SK-N-SH (cell line): ENCODE results near the gene KNDC1. TPM values are rescaled to one million over a fixed set of nuclear protein-coding genes. Genes with fewer than 3 reads are reported as not detected.

ENCODE experiments used
- CTCF ChIA-PET: fragments of 300-600, 350-600 bp; formaldehyde crosslinking; extraction: SDS; loops from one replicate; lab custom pipeline; 2021; lab: Yijun Ruan, JAX
- POLR2A ChIA-PET: fragments of 350-600 bp; sonication (Branson Sonifier 250); formaldehyde crosslinking; extraction: SDS; loops from one replicate; lab custom pipeline; 2020; ENCODE audit warnings: antibody characterized with exemption, inconsistent platforms; lab: Yijun Ruan, JAX
- DNase-seq: peaks from one replicate; pipeline ENCODE4 v3.0.0; 2012
- H2AFZ ChIP-seq: fragments of 200-600 bp; sonication (generic); 2 replicates; pipeline ENCODE4 v1.8.1; 2016; ENCODE audit warnings: antibody characterized with exemption, mild to moderate bottlenecking, low read depth
- H3F3A ChIP-seq: fragments of 200-600 bp; sonication (generic); replicated peaks from 2 replicates; pipeline ENCODE3; 2016; ENCODE audit warnings: antibody characterized with exemption, mild to moderate bottlenecking; ENCODE audit not compliant: insufficient read depth
- H3K27ac ChIP-seq, 2 experiments: fragments of 200-500 bp in 1 of 2; fragments of 200-600 bp in 1 of 2; sonication (Bioruptor generic) in 1 of 2; sonication (generic), shearing (Covaris generic) in 1 of 2; 2 replicates each; pipeline versions ENCODE4 v1.5.1 to v1.6.1; 2014 to 2016; ENCODE audit warnings: low read depth in 2 of 2, inconsistent platforms in 1 of 2, low read length in 1 of 2, mild to moderate bottlenecking in 1 of 2, mixed read lengths in 1 of 2
- H3K27me3 ChIP-seq: fragments of 200-600 bp; sonication (generic), shearing (Covaris generic); 2 replicates; pipeline ENCODE4 v1.6.1; 2016; ENCODE audit warnings: mixed run types; ENCODE audit not compliant: insufficient read depth
- H3K36me3 ChIP-seq, 2 experiments: fragments of 200-500 bp in 1 of 2; fragments of 200-600 bp in 1 of 2; sonication (Bioruptor generic) in 1 of 2; sonication (generic) in 1 of 2; replicated peaks in 1 of 2; 2 replicates each; pipeline versions ENCODE3 to v1.5.1; 2014 to 2016; ENCODE audit warnings: low read length in 1 of 2, mild to moderate bottlenecking in 1 of 2; ENCODE audit not compliant: insufficient read depth in 2 of 2, control insufficient read depth in 1 of 2
- H3K4me1 ChIP-seq, 2 experiments: fragments of 200-500 bp in 1 of 2; fragments of 200-600 bp in 1 of 2; sonication (Bioruptor generic) in 1 of 2; sonication (generic), shearing (Covaris generic) in 1 of 2; 2 replicates each; pipeline versions ENCODE4 v1.5.1 to v1.6.1; 2014 to 2016; ENCODE audit warnings: low read depth in 1 of 2, low read length in 1 of 2, mixed run types in 1 of 2; ENCODE audit not compliant: insufficient read depth in 2 of 2, control insufficient read depth in 1 of 2
- H3K4me2 ChIP-seq: fragments of 200-600 bp; sonication (generic), shearing (Covaris generic); 2 replicates; pipeline ENCODE4 v1.6.1; 2017; ENCODE audit warnings: mixed run types
- H3K4me3 ChIP-seq, 2 experiments: fragments of 200-500 bp in 1 of 2; fragments of 200-600 bp in 1 of 2; sonication (Bioruptor generic) in 1 of 2; sonication (generic), shearing (Covaris generic) in 1 of 2; 2 replicates each; pipeline versions ENCODE4 v1.5.1 to v1.8.1; 2014 to 2016; ENCODE audit warnings: low read depth in 2 of 2, inconsistent platforms in 1 of 2, low read length in 1 of 2, mild to moderate bottlenecking in 1 of 2, mixed read lengths in 1 of 2, moderate library complexity in 1 of 2
- H3K79me2 ChIP-seq: fragments of 200-600 bp; sonication (generic); 2 replicates; pipeline ENCODE4 v1.8.1; 2017; ENCODE audit warnings: mild to moderate bottlenecking; ENCODE audit not compliant: insufficient read depth
- H3K9ac ChIP-seq: fragments of 200-600 bp; sonication (generic); 2 replicates; pipeline ENCODE4 v1.6.1; 2017; ENCODE audit warnings: mixed run types
- H3K9me2 ChIP-seq: fragments of 200-600 bp; sonication (generic); 2 replicates; pipeline ENCODE4 v1.6.1; 2017; ENCODE audit warnings: mixed run types
- H3K9me3 ChIP-seq: fragments of 200-600 bp; sonication (generic); 2 replicates; pipeline ENCODE4 v1.6.1; 2017; ENCODE audit warnings: mixed run types, mild to moderate bottlenecking, moderate library complexity
- H4K20me1 ChIP-seq: fragments of 200-600 bp; sonication (generic); 2 replicates; pipeline ENCODE4 v1.6.1; 2017; ENCODE audit warnings: mild to moderate bottlenecking, mixed run types; ENCODE audit not compliant: insufficient read depth
- CHD2 ChIP-seq: fragments of 150-350 bp; IDR thresholded peaks from 2 replicates; pipeline ENCODE4 v1.6.1; 2018; ENCODE audit warnings: low read length; ENCODE audit not compliant: partially characterized antibody
- FOSL2 ChIP-seq: IDR thresholded peaks from 2 replicates; pipeline ENCODE4 v1.4.0; 2012; ENCODE audit warnings: low read depth, mild to moderate bottlenecking, moderate library complexity, borderline replicate concordance
- FOXJ3 ChIP-seq: sonication (generic); formaldehyde crosslinking; IDR thresholded peaks from 2 replicates; pipeline ENCODE4 v1.5.1; 2020; ENCODE audit warnings: mild to moderate bottlenecking, missing genetic modification reagents
- FOXM1 ChIP-seq: IDR thresholded peaks from 2 replicates; pipeline ENCODE4 v1.4.0; 2012; ENCODE audit warnings: low read depth, mild to moderate bottlenecking
- GABPA ChIP-seq: IDR thresholded peaks from 2 replicates; pipeline ENCODE4 v1.4.0; 2012; ENCODE audit warnings: low read depth, mild to moderate bottlenecking
- GATA2 ChIP-seq: sonication (generic); formaldehyde crosslinking; IDR thresholded peaks from 2 replicates; pipeline ENCODE4 v1.5.0; 2020; ENCODE audit warnings: mild to moderate bottlenecking, missing genetic modification reagents
- IRF3 ChIP-seq: fragments of 150-350 bp; IDR thresholded peaks from 2 replicates; pipeline ENCODE4 v1.6.1; 2016; ENCODE audit warnings: mild to moderate bottlenecking, low read depth, low read length
- JUND ChIP-seq: IDR thresholded peaks from 2 replicates; pipeline ENCODE4 v1.4.0; 2012
- MAX ChIP-seq: IDR thresholded peaks from 2 replicates; pipeline ENCODE4 v1.4.0; 2012; ENCODE audit warnings: low read depth
- MEF2A ChIP-seq: IDR thresholded peaks from 2 replicates; pipeline ENCODE4 v1.4.0; 2012; ENCODE audit warnings: low read depth, borderline replicate concordance
- NRF1 ChIP-seq: IDR thresholded peaks from 2 replicates; pipeline ENCODE4 v1.6.1; 2012; ENCODE audit warnings: low read depth, mild to moderate bottlenecking, low read length
- RAD21 ChIP-seq: IDR thresholded peaks from 2 replicates; pipeline ENCODE4 v1.6.1; 2012; ENCODE audit warnings: mild to moderate bottlenecking, low read length
- RFX5 ChIP-seq: IDR thresholded peaks from 2 replicates; pipeline ENCODE4 v1.6.1; 2012; ENCODE audit warnings: mild to moderate bottlenecking, improper control_type of control experiment, low read length
- SIN3A ChIP-seq: IDR thresholded peaks from 2 replicates; pipeline ENCODE4 v1.6.1; 2012; ENCODE audit warnings: low read depth, mild to moderate bottlenecking, low read length, moderate library complexity, borderline replicate concordance
- SMC3 ChIP-seq: IDR thresholded peaks from 2 replicates; pipeline ENCODE4 v1.6.1; 2012; ENCODE audit warnings: low read depth, low read length, improper control_type of control experiment
- TAF1 ChIP-seq: IDR thresholded peaks from 2 replicates; pipeline ENCODE4 v1.6.1; 2012; ENCODE audit warnings: low read depth, mild to moderate bottlenecking, low read length, moderate library complexity, borderline replicate concordance
- TCF12 ChIP-seq: IDR thresholded peaks from 2 replicates; pipeline ENCODE4 v1.4.0; 2012
- ZBTB33 ChIP-seq: IDR thresholded peaks from 2 replicates; pipeline ENCODE4 v1.4.0; 2012; ENCODE audit warnings: low read depth, borderline replicate concordance
- WGBS: methylation state at CpG from one replicate; pipeline ENCODE4 v1.1.6; 2017; ENCODE audit warnings: low lambda C conversion rate; 5-methylcytosine and 5-hydroxymethylcytosine counted together
- polyA plus RNA-seq, 3 experiments: library from polyadenylated mRNA; depleted of rRNA; stranded (reverse); fragments of >200 nt; gene quantifications; 2 replicates each; pipeline ENCODE4 v1.2.3, GENCODE V29; 2012
- TF ChIP-seq, protein P1 (sequence below): fragments of 200-600 bp; sonication (generic); IDR thresholded peaks from 2 replicates; pipeline ENCODE4 v1.6.1; 2017; ENCODE audit warnings: antibody characterized with exemption, mild to moderate bottlenecking, moderate library complexity

The KNDC1 gene
- polyA plus RNA-seq, 1 of the 3 experiments (the other 2 are of a cell fraction) = 1.4 TPM

- H3K4me2 ChIP-seq = no peak overlapping the region
- no peak overlapping the region for H2AFZ ChIP-seq
- CTCF ChIA-PET = interaction anchor here (1.3 kb wide), 1 partner anchor 10 kb away, joined by 3 read pairs; no protein-coding TSS in a partner anchor
- no peaks in the 10 kb centered on the region for H3K36me3 ChIP-seq
- no peak overlapping the region for H3K9ac ChIP-seq
- H3K27ac ChIP-seq = no peak overlapping the region
- WGBS = 20% methylated on average over 2 of the region's 13 CpGs
- no peaks in the 10 kb centered on the region for H3K9me2 ChIP-seq
- H3F3A ChIP-seq = no peaks in the 10 kb centered on the region
- H4K20me1 ChIP-seq = no peaks in the 10 kb centered on the region
- no peaks in the 10 kb centered on the region for H3K9me3 ChIP-seq
- POLR2A ChIA-PET = no interaction called here
- no peaks in the 10 kb centered on the region for H3K79me2 ChIP-seq
- DNase-seq = no peak
- H3K4me3 ChIP-seq = no peak overlapping the region
- H3K4me1 ChIP-seq = no peaks in the 10 kb centered on the region
- TF ChIP-seq, protein P1, sequence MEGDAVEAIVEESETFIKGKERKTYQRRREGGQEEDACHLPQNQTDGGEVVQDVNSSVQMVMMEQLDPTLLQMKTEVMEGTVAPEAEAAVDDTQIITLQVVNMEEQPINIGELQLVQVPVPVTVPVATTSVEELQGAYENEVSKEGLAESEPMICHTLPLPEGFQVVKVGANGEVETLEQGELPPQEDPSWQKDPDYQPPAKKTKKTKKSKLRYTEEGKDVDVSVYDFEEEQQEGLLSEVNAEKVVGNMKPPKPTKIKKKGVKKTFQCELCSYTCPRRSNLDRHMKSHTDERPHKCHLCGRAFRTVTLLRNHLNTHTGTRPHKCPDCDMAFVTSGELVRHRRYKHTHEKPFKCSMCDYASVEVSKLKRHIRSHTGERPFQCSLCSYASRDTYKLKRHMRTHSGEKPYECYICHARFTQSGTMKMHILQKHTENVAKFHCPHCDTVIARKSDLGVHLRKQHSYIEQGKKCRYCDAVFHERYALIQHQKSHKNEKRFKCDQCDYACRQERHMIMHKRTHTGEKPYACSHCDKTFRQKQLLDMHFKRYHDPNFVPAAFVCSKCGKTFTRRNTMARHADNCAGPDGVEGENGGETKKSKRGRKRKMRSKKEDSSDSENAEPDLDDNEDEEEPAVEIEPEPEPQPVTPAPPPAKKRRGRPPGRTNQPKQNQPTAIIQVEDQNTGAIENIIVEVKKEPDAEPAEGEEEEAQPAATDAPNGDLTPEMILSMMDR = no peak
- TF ChIP-seq IRF3 (no peak), JUND (no peak), GABPA (no peak), RFX5 (no peak), GATA2 (CRISPR knock-in tag) (no peak), FOSL2 (no peak), CHD2 (no peak), SMC3 (no peak), ZBTB33 (no peak), SIN3A (no peak), TAF1 (no peak), RAD21 (no peak), NRF1 (no peak), MAX (no peak), TCF12 (no peak), FOXJ3 (no peak), MEF2A (no peak), FOXM1 (no peak)
- no peaks in the 10 kb centered on the region for H3K27me3 ChIP-seq
These were observed 44.6 kb upstream of the KNDC1 start for GRCh38 chr10:133115453-133115842.
